HG03558 (cell line): ENCODE results near the gene ZFHX3.
"Not testable (repeated sequence)": the region's sequence is repeated elsewhere in the genome, so short reads cannot be mapped to it uniquely, and the experiment has no call there.

Source experiments
- ATAC-seq: cut with Tn5 transposase; IDR thresholded peaks from one replicate; pipeline ENCODE4 v1.9.1; 2021; ENCODE audit warnings: moderate number of reproducible peaks; ENCODE audit not compliant: unreplicated experiment; ENCODE audit errors: extremely low read depth

Gene ZFHX3

GRCh38 chr16:73025151-73025855 lies 22.6 kb downstream of the ZFHX3 start:
- ATAC-seq = no peak

- no peak for ATAC-seq
Observed at GRCh38 chr16:73024571-73025105, 23.3 kb downstream of the ZFHX3 start.

- ATAC-seq = no peak
Observed at GRCh38 chr16:73023752-73024570, 24.0 kb downstream of the ZFHX3 start.

GRCh38 chr16:73023320-73023719 lies 24.6 kb downstream of the ZFHX3 start:
- ATAC-seq = no peak

GRCh38 chr16:73022534-73022933 lies 25.4 kb downstream of the ZFHX3 start:
- ATAC-seq = no peak

- ATAC-seq = no peak
Observed at GRCh38 chr16:73021866-73022495, 25.9 kb downstream of the ZFHX3 start.

GRCh38 chr16:73020409-73020884 lies 27.5 kb downstream of the ZFHX3 start:
- no peak for ATAC-seq

- ATAC-seq = no peak
Observed at GRCh38 chr16:73019457-73020362, 28.2 kb downstream of the ZFHX3 start.

- no peak for ATAC-seq
Observed at GRCh38 chr16:73018821-73019456, 29.0 kb downstream of the ZFHX3 start.

GRCh38 chr16:73017321-73017720 lies 30.6 kb downstream of the ZFHX3 start:
- no peak for ATAC-seq

GRCh38 chr16:73016488-73016830 lies 31.5 kb downstream of the ZFHX3 start:
- no peak for ATAC-seq

GRCh38 chr16:73015612-73016487 lies 32.1 kb downstream of the ZFHX3 start:
- peak; percentile 75 for ATAC-seq

- ATAC-seq = no peak
Observed at GRCh38 chr16:73014768-73015167, 33.2 kb downstream of the ZFHX3 start.

- no peak for ATAC-seq
Observed at GRCh38 chr16:73013974-73014373, 34.0 kb downstream of the ZFHX3 start.

- no peak for ATAC-seq
Observed at GRCh38 chr16:73012341-73012740, 35.6 kb downstream of the ZFHX3 start.

GRCh38 chr16:73011926-73012325 lies 36.0 kb downstream of the ZFHX3 start:
- ATAC-seq = no peak

GRCh38 chr16:73010150-73010676 lies 37.7 kb downstream of the ZFHX3 start:
- no peak for ATAC-seq

GRCh38 chr16:73009710-73010109 lies 38.2 kb downstream of the ZFHX3 start:
- ATAC-seq = not testable (repeated sequence)
